Suprapubic skin (tissue), 4 donors: Measurements from ENCODE around the gene JHY. TPM values are rescaled to one million over a fixed set of nuclear protein-coding genes. Genes with fewer than 3 reads are reported as not detected.

Experiments
- DNase-seq, 2 donors: peaks; one replicate each; pipeline ENCODE4 v3.0.0-alpha.2; 2019; ENCODE audit warnings: low spot score in 2 of 2
- H3K27ac ChIP-seq: fragments of 200-600 bp; sonication (generic); one replicate; pipeline ENCODE4 v1.5.1; 2019
- H3K27me3 ChIP-seq: fragments of 200-600 bp; sonication (generic); one replicate; pipeline ENCODE4 v1.5.1; 2019
- H3K36me3 ChIP-seq: fragments of 200-600 bp; sonication (generic); one replicate; pipeline ENCODE4 v1.5.1; 2019
- H3K4me1 ChIP-seq: fragments of 200-600 bp; sonication (generic); one replicate; pipeline ENCODE4 v1.5.1; 2019
- H3K4me3 ChIP-seq: fragments of 200-600 bp; sonication (generic); one replicate; pipeline ENCODE4 v1.5.1; 2019; ENCODE audit warnings: mild to moderate bottlenecking
- H3K9me3 ChIP-seq: fragments of 200-600 bp; sonication (generic); one replicate; pipeline ENCODE4 v1.5.1; 2019
- CTCF ChIP-seq, 2 donors: fragments of 200-600 bp in 1 of 2; fragments of 450-650 bp in 1 of 2; sonication (generic) in 1 of 2; IDR thresholded peaks; one replicate each; pipeline ENCODE4 v1.5.1; 2016 to 2019; ENCODE audit warnings: antibody characterized with exemption in 2 of 2, mild to moderate bottlenecking in 1 of 2, moderate library complexity in 1 of 2
- EP300 ChIP-seq: sonication (generic); formaldehyde crosslinking; IDR thresholded peaks from one replicate; pipeline ENCODE4 v1.6.1; 2017; ENCODE audit warnings: antibody characterized with exemption
- POLR2A ChIP-seq, 2 donors: fragments of 450-650 bp; IDR thresholded peaks; one replicate each; pipeline ENCODE4 v1.6.1; 2017; ENCODE audit warnings: antibody characterized with exemption in 2 of 2, mild to moderate bottlenecking in 2 of 2, moderate library complexity in 2 of 2
- POLR2AphosphoS5 ChIP-seq, 3 donors: sonication (generic); formaldehyde crosslinking; IDR thresholded peaks; one replicate each; pipeline ENCODE4 v1.6.1; 2017; ENCODE audit warnings: antibody characterized with exemption in 3 of 3
- WGBS: methylation state at CpG from one replicate; pipeline ENCODE4 v1.1.5; 2018; 5-methylcytosine and 5-hydroxymethylcytosine counted together
- total RNA-seq, 4 donors: library from RNA; depleted of rRNA; stranded (reverse); fragments of >200 nt; gene quantifications; one replicate each; pipeline ENCODE4 v1.1.0, GENCODE V29; 2016

Gene JHY
- total RNA-seq, 4 donors from 2014 or later: 2.5 to 7.6 (median 3.9) TPM

- peaks cover 9% of the 10 kb centered on the region for H3K27me3 ChIP-seq
- WGBS: 54% methylated on average over 4 of the region's 4 CpGs
- H3K27ac ChIP-seq: no peak overlapping the region
- no peak overlapping the region for H3K4me3 ChIP-seq
- H3K36me3 ChIP-seq: no peaks in the 10 kb centered on the region
- no peaks in the 10 kb centered on the region for H3K9me3 ChIP-seq
- no peak for TF ChIP-seq POLR2A (IDR thresholded peaks at IDR 0.05)
- no peak for TF ChIP-seq POLR2AphosphoS5 (IDR thresholded peaks at IDR 0.05)
- no peak for TF ChIP-seq CTCF (IDR thresholded peaks at IDR 0.05)
- TF ChIP-seq EP300: no peak
- no peak for DNase-seq
- no peaks in the 10 kb centered on the region for H3K4me1 ChIP-seq
These were observed 81.4 kb downstream of the JHY start for GRCh38 chr11:122963961-122964360.

- no peak overlapping the region for H3K4me3 ChIP-seq
- peaks cover 93% of the 10 kb centered on the region for H3K27me3 ChIP-seq
- DNase-seq: no peak
- WGBS: 12% methylated on average over 21 of the region's 21 CpGs
- H3K36me3 ChIP-seq: no peaks in the 10 kb centered on the region
- H3K27ac ChIP-seq: no peak overlapping the region
- no peaks in the 10 kb centered on the region for H3K9me3 ChIP-seq
- H3K4me1 ChIP-seq: peaks cover 17% of the 10 kb centered on the region
- no peak for TF ChIP-seq CTCF (IDR thresholded peaks at IDR 0.05)
- TF ChIP-seq POLR2A (IDR thresholded peaks at IDR 0.05): no peak
- TF ChIP-seq EP300: no peak
- TF ChIP-seq POLR2AphosphoS5 (IDR thresholded peaks at IDR 0.05): no peak
These were observed 93.6 kb downstream of the JHY start for GRCh38 chr11:122976061-122976733.

GRCh38 chr11:122976734-122977469 lies 94.3 kb downstream of the JHY start:
- Histone ChIP-seq H3K4me1 (peaks cover 21% of the 10 kb centered on the region), H3K27me3 (peaks cover 94% of the 10 kb centered on the region), H3K4me3 (peak overlapping the region; percentile 22), H3K27ac (no peak overlapping the region), H3K36me3 (no peaks in the 10 kb centered on the region), H3K9me3 (no peaks in the 10 kb centered on the region)
- DNase-seq: no peak
- 5% methylated on average over 40 of the region's 50 CpGs for WGBS
- TF ChIP-seq POLR2A (IDR thresholded peaks at IDR 0.05) (no peak), POLR2AphosphoS5 (IDR thresholded peaks at IDR 0.05) (no peak), EP300 (no peak), CTCF (IDR thresholded peaks at IDR 0.05) (no peak)

- Histone ChIP-seq H3K4me1 (peaks cover 21% of the 10 kb centered on the region), H3K27ac (no peak overlapping the region), H3K27me3 (peaks cover 98% of the 10 kb centered on the region), H3K36me3 (no peaks in the 10 kb centered on the region), H3K9me3 (no peaks in the 10 kb centered on the region), H3K4me3 (peak overlapping the region; percentile 22)
- no peak for TF ChIP-seq EP300
- TF ChIP-seq POLR2A (IDR thresholded peaks at IDR 0.05): no peak
- TF ChIP-seq CTCF (IDR thresholded peaks at IDR 0.05): no peak
- TF ChIP-seq POLR2AphosphoS5 (IDR thresholded peaks at IDR 0.05): no peak
- no peak for DNase-seq
- WGBS: 7% methylated on average over 39 of the region's 50 CpGs
These were observed 95.1 kb downstream of the JHY start for GRCh38 chr11:122977470-122978298.

- Histone ChIP-seq H3K27ac (no peak overlapping the region), H3K4me3 (no peak overlapping the region), H3K27me3 (peaks cover 100% of the 10 kb centered on the region), H3K9me3 (no peaks in the 10 kb centered on the region), H3K36me3 (no peaks in the 10 kb centered on the region), H3K4me1 (peaks cover 21% of the 10 kb centered on the region)
- 14% methylated on average over 7 of the region's 7 CpGs for WGBS
- TF ChIP-seq POLR2A (IDR thresholded peaks at IDR 0.05) (no peak), CTCF (IDR thresholded peaks at IDR 0.05) (no peak), POLR2AphosphoS5 (IDR thresholded peaks at IDR 0.05) (no peak), EP300 (no peak)
- DNase-seq: no peak
These were observed 95.7 kb downstream of the JHY start for GRCh38 chr11:122978299-122978620.
